T47D (cell line): ENCODE measurements around the gene ST3GAL3.

Experiments
- DNase-seq, 2 experiments: peaks; one replicate each; pipeline versions ENCODE4 v3.0.0 to v3.0.0-alpha.2; 2011 to 2012; ENCODE audit warnings: low read depth in 1 of 2, low spot score in 1 of 2
- JUND ChIP-seq: IDR thresholded peaks from 2 replicates; pipeline ENCODE4 v1.6.1; 2012; ENCODE audit warnings: low read depth
- in situ Hi-C: cut with HindIII; loops from 2 replicates; pipeline ENCODE4 v1.10.0; 2016; ENCODE audit warnings: low sequenced_read_pairs, low pct_unique_long_range_greater_than_20kb

ST3GAL3 gene

GRCh38 chr1:43936431-43937151 is 229.3 kb downstream of the ST3GAL3 start:
- no peak for TF ChIP-seq JUND
- peak; percentile 22 to 32 for DNase-seq
- in situ Hi-C loops: no loop called here

- in situ Hi-C loops: no loop called here
- no peak for TF ChIP-seq JUND
Observed at GRCh38 chr1:43937179-43937865, 230.0 kb downstream of the ST3GAL3 start.

GRCh38 chr1:43938383-43938782 is 231.0 kb downstream of the ST3GAL3 start:
- no peak for DNase-seq
- no peak for TF ChIP-seq JUND
- in situ Hi-C loops: no loop called here

More at GRCh38 chr1:43937179-43937865, 230.0 kb downstream of the ST3GAL3 start:
- no peak for DNase-seq

GRCh38 chr1:43938892-43939587 is 231.7 kb downstream of the ST3GAL3 start:
- peak in 1 of 2 experiments; percentile 18 for DNase-seq
- in situ Hi-C loops: no loop called here
- TF ChIP-seq JUND: no peak

- in situ Hi-C loops: no loop called here
- no peak for TF ChIP-seq JUND
- DNase-seq: no peak
Observed at GRCh38 chr1:43942411-43942810, 235.1 kb downstream of the ST3GAL3 start.

GRCh38 chr1:43944860-43945259 is 237.5 kb downstream of the ST3GAL3 start:
- no peak for DNase-seq
- in situ Hi-C loops: no loop called here
- TF ChIP-seq JUND: no peak

- DNase-seq: no peak
- no peak for TF ChIP-seq JUND
- in situ Hi-C loops: no loop called here
Observed at GRCh38 chr1:43945674-43946235, 238.4 kb downstream of the ST3GAL3 start.

- in situ Hi-C loops: no loop called here
- DNase-seq: peak; percentile 94 to 95
- no peak for TF ChIP-seq JUND
Observed at GRCh38 chr1:43946236-43947060, 239.1 kb downstream of the ST3GAL3 start, which contains the start of gene IPO13. Gene IPO13, plus strand, starts transcription at chr1:43946950. Its CDS starts 651 bp downstream, at chr1:43947601.

GRCh38 chr1:43947061-43947873 is 239.9 kb downstream of the ST3GAL3 start:
- no peak for TF ChIP-seq JUND
- DNase-seq: no peak
- in situ Hi-C loops: no loop called here

GRCh38 chr1:43947874-43948437 is 240.6 kb downstream of the ST3GAL3 start:
- no peak for DNase-seq
- no peak for TF ChIP-seq JUND
- in situ Hi-C loops: no loop called here

GRCh38 chr1:43949678-43950077 is 242.3 kb downstream of the ST3GAL3 start:
- no peak for DNase-seq
- in situ Hi-C loops: no loop called here
- no peak for TF ChIP-seq JUND
